GM11168 (cell line): ENCODE measurements around the gene ANAPC2.

Source experiments
- in situ Hi-C: fragments of 300-500 bp; cut with MboI; formaldehyde crosslinking; loops from one replicate; pipeline ENCODE4 v1.12.0; 2022; ENCODE audit warnings: low sequenced_read_pairs; ENCODE audit not compliant: unreplicated experiment

ANAPC2 gene

DNA sequence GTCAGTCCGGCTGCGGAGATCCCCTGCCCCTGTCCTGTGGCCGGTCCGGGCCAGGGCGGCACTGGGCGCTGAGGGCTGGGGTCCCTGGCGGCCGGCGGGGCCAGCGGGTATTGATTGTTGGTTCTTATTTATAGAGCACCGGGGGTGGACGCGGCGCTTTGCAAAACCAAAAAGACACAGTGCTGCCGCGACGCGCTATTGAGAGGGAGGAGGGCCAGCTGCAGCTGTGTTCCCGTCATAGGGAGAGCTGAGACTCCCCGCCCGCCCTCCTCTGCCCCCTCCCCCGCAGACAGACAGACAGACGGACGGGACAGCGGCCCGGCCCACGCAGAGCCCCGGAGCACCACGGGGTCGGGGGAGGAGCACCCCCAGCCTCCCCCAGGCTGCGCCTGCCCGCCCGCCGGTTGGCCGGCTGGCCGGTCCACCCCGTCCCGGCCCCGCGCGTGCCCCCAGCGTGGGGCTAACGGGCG, 21.0 kb downstream of the ANAPC2 start:
- in situ Hi-C loops: no loop called here

- in situ Hi-C loops: no loop called here
These were observed 21.8 kb downstream of the ANAPC2 start for GRCh38 chr9:137166380-137167229.

DNA sequence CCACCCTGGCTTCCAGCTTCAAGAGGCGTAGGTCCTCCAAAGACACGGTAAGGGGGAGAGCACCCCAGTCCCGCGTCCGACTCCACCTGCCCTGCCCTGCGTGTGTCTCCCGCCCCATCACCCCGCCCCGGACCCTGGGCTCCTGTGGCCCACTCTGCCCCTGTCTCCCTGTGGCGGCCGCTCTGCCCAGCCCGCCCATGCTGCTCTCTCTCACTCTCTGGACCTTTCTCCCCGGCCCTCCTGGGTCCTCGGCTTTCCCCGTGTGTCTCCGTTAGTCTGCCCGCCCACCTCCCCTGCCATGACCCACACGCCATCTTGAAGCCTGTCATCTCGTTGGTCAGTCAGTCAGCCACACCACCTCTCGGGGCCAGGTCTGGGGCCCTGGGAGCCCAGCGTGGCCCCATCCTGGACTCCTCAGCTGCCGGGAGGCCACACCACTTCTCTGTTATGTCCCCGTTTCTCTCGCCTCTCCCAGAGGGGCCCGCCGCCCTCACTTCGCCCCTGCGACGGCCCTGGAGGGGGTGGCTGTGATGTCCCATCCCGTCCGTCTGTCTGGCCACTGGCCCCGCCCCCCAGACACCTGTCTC, 23.0 kb downstream of the ANAPC2 start:
- in situ Hi-C loops: no loop called here

DNA sequence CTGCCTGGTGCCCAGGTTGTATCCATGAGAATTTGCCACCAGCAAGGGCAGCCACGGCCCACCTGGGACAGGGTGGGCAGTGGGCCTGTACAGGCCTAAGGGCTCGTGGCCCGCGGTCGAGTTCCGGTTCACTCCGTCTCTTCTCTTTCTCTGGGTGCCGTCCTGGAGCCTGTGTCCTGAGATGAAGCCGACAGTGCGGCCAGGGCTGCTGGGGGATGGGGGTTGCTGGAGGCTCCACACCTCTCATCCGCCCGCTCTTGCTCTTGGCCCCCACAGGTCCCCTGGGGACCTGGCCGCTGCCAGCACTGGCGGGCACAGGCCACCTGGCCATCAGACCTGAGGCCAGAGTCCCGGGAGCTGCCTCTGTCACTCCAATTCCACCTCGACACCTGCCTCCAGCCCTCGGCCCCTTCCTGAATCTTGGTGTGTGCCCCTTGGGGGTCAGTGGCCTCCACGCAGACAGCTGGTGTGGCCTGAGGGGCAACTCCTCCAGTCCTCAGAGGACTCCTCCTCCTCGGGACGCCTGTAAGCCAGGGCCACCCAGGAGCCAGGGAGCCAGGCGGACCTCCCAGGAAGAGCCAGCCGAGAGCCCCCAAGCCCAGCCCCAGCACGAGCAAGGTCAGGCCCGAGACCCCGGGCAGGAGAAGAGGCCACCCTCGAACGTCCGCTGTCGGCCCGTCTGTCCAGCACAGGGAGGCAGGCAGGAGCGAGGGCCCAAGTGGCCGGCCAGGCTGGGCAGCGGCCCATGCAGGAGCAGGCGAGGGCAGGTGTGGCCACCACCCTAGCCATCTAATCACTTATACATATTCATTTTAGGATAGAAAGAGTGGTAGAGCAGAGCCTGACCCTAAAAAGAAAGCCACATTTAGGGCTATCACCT, 23.8 kb downstream of the ANAPC2 start:
- in situ Hi-C loops: no loop called here

GRCh38 chr9:137163805-137164204, 24.6 kb downstream of the ANAPC2 start:
- in situ Hi-C loops: no loop called here

DNA sequence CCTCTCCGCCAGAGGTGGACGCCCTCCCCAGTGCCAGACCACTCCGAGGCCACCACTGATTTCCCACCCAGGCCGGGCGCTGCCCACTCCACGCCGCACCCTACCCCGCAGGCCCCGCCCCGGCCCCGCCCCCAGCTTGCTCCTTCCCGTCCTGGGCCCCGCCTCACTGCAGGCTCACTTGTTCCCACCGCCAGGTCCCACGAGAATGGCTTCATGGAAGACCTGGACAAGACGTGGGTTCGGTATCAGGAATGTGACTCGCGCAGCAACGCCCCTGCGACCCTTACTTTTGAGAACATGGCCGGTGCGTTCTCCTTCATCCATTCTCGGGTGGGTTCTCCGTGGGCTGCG, 25.0 kb downstream of the ANAPC2 start:
- in situ Hi-C loops: no loop called here

DNA sequence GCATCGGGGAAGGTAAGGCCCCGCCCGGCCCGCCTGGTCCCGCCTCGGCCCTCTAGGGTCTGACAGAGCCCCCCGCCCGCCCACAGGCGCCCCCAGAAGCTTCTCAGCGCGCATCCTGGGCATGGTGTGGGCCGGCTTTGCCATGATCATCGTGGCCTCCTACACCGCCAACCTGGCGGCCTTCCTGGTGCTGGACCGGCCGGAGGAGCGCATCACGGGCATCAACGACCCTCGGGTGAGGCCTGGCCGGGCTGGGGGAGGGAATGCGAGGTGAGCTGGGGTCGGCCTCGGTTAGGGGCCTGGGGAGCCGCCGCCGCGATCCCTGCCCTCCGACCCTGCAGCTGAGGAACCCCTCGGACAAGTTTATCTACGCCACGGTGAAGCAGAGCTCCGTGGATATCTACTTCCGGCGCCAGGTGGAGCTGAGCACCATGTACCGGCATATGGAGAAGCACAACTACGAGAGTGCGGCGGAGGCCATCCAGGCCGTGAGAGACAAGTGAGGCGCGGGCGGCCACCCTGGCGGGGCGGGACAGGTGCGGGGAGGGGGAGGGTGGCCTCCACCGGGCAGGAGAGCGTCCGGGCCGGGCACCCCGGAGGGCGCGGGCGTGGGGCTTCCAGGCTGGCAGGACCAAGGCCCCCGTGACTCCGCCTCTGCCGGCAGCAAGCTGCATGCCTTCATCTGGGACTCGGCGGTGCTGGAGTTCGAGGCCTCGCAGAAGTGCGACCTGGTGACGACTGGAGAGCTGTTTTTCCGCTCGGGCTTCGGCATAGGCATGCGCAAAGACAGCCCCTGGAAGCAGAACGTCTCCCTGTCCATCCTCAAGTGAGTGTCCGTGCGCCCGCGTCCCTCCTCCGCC, 25.6 kb downstream of the ANAPC2 start:
- in situ Hi-C loops: no loop called here

DNA sequence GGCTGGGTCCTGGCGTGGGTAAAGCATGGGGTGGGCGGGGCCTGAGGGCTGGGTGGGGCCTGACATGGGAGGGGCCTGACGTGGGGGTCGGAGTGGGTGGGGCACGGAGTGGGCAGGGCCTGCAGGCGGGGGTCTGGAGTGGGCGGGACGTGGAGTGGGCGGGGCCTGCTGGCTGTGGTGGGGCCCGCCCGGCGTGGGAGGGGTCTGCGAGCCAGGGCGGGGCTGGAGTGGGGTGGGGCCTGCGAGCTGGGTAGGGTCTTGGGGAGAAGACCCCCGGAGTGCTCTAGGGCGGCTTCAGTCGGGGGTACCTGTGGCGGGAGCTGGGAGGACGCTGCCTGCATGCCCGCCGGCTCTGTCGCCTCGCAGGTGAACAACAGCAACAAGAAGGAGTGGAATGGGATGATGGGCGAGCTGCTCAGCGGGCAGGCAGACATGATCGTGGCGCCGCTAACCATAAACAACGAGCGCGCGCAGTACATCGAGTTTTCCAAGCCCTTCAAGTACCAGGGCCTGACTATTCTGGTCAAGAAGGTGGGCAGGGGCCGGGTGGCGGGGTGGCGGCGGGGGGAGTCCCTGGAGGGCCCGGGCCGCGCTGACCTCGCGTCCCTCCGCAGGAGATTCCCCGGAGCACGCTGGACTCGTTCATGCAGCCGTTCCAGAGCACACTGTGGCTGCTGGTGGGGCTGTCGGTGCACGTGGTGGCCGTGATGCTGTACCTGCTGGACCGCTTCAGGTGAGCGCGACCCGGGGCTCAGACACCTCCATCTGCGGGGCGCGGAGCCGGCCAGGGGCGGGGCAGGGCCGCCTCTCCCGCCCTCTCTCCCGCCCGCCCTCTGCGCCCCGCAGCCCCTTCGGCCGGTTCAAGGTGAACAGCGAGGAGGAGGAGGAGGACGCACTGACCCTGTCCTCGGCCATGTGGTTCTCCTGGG, 26.5 kb downstream of the ANAPC2 start:
- in situ Hi-C loops: no loop called here

- in situ Hi-C loops: no loop called here
These were observed 27.4 kb downstream of the ANAPC2 start for GRCh38 chr9:137160716-137161557.

DNA sequence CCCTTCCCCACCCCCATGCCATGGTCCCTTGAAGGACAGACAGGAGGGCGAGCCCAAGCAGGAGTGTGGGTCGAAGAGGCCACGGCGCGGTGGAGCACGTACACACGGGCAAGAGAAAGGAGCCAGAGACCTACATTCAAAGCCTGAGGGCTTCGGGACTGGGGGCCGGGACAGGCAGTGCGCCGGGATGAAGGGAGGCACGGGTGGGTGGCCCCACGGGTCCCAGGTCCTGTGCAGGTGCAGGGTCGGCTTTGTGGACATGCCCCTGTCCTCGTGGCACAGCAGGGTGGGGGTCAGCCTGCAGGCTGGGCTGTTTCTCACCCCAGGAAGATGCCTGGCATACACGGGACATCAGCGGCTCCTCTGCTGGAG, 28.3 kb downstream of the ANAPC2 start:
- in situ Hi-C loops: no loop called here

GRCh38 chr9:137159105-137160053, 29.0 kb downstream of the ANAPC2 start:
- in situ Hi-C loops: loop anchor here (5.0 kb wide), 1 partner anchor 37 kb away; no protein-coding TSS in a partner anchor

- in situ Hi-C loops: loop anchor here (5.0 kb wide), 1 partner anchor 36 kb away; no protein-coding TSS in a partner anchor
These were observed 29.7 kb downstream of the ANAPC2 start for GRCh38 chr9:137158625-137159024.

DNA sequence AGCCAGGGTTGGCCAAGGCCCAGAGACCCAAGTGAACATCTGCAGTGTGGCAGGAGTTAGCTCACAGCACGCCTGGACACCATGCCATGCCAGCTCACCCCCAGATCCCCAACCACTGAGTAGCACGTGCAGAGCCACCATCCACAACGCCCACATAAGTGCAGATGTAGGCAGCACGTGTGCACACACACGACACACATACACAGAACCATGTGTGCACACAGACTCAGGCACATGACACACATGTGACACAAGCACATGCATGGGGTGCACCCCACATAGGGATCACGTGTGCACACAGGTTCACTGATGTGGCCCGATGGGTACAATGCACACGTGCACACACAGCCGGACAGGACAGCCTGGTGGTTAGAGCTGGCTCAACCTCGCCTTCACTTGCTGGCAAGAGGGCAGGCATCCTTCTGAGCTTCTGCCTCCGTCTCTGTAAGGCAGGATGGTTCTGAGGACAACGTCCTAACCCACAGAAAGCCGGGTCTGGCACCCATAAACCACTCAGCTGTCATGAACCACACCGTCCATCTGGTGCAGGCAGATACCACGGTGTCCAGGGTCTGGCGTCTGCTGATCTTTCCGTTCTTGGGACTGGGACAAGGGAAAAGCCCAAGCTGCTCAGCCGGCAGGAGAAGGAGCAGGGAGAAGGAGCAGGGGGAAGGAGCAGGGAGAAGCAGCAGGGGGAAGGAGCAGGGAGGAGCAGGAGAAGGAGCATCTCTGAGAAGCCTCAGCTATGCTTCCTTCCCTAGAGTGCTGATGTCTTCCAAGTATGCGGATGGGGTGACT, 30.5 kb downstream of the ANAPC2 start:
- in situ Hi-C loops: loop anchor here (5.0 kb wide), 1 partner anchor 36 kb away; no protein-coding TSS in a partner anchor

- in situ Hi-C loops: loop anchor here (5.0 kb wide), 1 partner anchor 34 kb away; no protein-coding TSS in a partner anchor
These were observed 31.6 kb downstream of the ANAPC2 start for GRCh38 chr9:137156567-137157375.

- in situ Hi-C loops: no loop called here
These were observed 35.4 kb downstream of the ANAPC2 start for GRCh38 chr9:137152844-137153405.
